Stimulated activated naive CD8-positive, alpha-beta T cell treated with anti-CD3 and anti-CD28 coated beads, Interleukin-15, Interleukin-2, amounts not matched to agents 100 U/mL and 50 U/mL, for 24 hours (primary cell): ENCODE data around the gene MRPL38.
"Not testable (repeated sequence)": the region's sequence is repeated elsewhere in the genome, so short reads cannot be mapped to it uniquely, and the experiment has no call there.

ENCODE experiments used
- ATAC-seq: fragments of 150-1000 bp; cut with Tn5 transposase; one replicate; pipeline ENCODE4 v1.10.0; 2021
- DNase-seq: peaks from one replicate; pipeline ENCODE4 v3.0.0; 2021

The MRPL38 gene

GRCh38 chr17:75854101-75854748, 50.5 kb downstream of the MRPL38 start:
- ATAC-seq (no peak), DNase-seq (no peak)

DNA sequence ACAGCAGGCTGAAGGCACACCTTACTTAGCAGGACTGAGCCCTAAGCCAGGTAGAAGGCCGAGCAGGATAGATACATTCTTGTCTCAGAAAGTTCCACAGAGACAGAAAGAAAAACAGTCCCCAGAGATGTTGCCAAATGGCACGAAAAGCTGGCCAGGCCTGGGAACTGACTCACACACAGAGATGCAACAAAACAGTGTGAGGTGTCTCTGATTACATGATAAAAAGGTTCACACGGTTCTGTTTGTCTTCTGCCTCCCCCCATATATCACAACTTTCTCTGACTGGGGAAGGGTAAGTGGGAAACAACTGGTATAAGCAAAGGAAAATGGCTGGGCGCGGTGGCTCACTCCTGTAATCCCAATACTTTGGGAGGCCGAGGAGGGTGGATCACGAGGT, 51.3 kb downstream of the MRPL38 start:
- ATAC-seq (no peak), DNase-seq (no peak)

GRCh38 chr17:75851693-75851991, 53.0 kb downstream of the MRPL38 start:
- DNase-seq: not testable (repeated sequence)

DNA sequence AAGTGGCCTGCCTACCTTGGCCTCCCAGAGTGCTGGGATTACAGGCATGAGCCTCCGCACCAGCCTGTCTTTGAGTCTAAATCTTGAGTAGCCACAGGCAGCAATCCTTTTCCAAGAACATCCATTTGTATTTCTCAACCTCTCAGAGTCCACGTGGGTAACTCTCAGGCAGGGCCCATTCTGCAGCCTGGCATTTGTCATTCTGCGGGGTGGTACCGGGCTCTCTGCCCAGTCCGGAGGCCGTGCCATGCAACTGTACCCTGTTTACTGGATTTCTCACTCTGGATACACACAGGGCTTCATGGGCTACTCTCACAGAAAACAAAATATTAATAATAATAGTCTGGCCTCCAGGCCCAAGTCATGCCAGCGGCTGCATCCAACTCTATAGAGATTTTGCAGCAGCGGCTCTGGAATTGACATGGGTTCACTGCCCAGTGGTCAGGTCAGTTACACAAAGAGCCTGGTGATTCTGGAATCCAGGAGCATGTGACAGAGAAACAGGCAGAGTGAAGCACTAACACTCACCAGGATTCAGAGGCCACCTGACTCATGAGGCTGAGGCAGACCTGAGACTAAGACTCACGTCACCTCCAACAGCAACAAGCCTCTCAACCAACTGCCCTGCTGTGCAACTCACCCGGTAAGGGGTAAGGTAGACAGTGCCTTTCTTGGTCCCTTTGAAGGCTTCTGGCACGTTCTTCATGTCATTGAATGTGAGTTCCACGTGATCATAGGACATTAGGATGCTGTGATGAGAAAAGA, 53.6 kb downstream of the MRPL38 start:
- DNase-seq (no peak), ATAC-seq (no peak)

More at GRCh38 chr17:75851693-75851991, 53.0 kb downstream of the MRPL38 start:
- not testable (repeated sequence) for ATAC-seq

- DNase-seq: no peak
- no peak for ATAC-seq
Measured at GRCh38 chr17:75849724-75850123, 55.0 kb downstream of the MRPL38 start.

DNA sequence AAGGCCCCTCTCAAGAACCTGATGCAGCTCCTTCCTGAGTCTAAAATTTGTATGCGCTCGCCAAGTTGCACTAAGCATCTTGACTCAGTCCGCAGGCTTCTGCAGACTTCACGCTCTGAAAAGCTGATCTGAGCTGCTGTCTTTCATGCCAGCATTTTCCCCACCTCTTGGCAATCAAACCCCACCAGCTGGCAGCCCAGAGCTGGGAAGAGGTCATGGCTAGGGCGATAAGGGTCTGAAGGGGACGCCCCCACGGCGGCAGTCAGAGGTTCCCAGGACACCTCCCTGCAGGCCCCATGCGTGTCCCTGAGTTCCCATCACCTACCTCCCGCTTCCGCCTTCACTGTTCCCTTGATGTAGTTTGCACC, 55.4 kb downstream of the MRPL38 start:
- ATAC-seq (no peak), DNase-seq (no peak)
